IMR-90 (cell line): ENCODE data around the gene MRPS34.

Experiments
- CTCF ChIP-seq: conservative IDR thresholded peaks from 2 replicates; pipeline ENCODE4 v1.5.1; 2012; ENCODE audit warnings: mild to moderate bottlenecking, low read depth, low read length, improper control_type of control experiment
- POLR2A ChIP-seq: IDR thresholded peaks from 2 replicates; pipeline ENCODE4 v1.6.1; 2012; ENCODE audit warnings: mild to moderate bottlenecking, low read depth, low read length
- TF ChIP-seq, protein P1 (sequence below): fragments of 150-350 bp; IDR thresholded peaks from 2 replicates; pipeline ENCODE4 v1.6.1; 2017; ENCODE audit warnings: mild to moderate bottlenecking, antibody characterized with exemption, low read length, low read depth

- TF ChIP-seq POLR2A: no peak
- TF ChIP-seq CTCF: no peak
- TF ChIP-seq, protein P1, sequence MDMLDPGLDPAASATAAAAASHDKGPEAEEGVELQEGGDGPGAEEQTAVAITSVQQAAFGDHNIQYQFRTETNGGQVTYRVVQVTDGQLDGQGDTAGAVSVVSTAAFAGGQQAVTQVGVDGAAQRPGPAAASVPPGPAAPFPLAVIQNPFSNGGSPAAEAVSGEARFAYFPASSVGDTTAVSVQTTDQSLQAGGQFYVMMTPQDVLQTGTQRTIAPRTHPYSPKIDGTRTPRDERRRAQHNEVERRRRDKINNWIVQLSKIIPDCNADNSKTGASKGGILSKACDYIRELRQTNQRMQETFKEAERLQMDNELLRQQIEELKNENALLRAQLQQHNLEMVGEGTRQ: no peak
Observed at GRCh38 chr16:1766231-1766630, 6.7 kb downstream of the MRPS34 start.
